Pons (tissue), 1 donor: ENCODE results near the gene LAX1.
"Not testable (repeated sequence)": the region's sequence is repeated elsewhere in the genome, so short reads cannot be mapped to it uniquely, and the experiment has no call there.

Experiments used
- DNase-seq: peaks from one replicate; pipeline ENCODE4 v3.0.0-alpha.2; 2016; ENCODE audit warnings: low spot score

LAX1 gene

GRCh38 chr1:203768256-203768655 is 3.3 kb downstream of the LAX1 start:
- no peak for DNase-seq

GRCh38 chr1:203769505-203770343 is 4.7 kb downstream of the LAX1 start:
- DNase-seq: peak; percentile 18

GRCh38 chr1:203771901-203772301 is 6.9 kb downstream of the LAX1 start:
- DNase-seq: no peak

- DNase-seq: no peak
Observed at GRCh38 chr1:203772836-203773235, 7.9 kb downstream of the LAX1 start.

- DNase-seq: peak; percentile 78
Observed at GRCh38 chr1:203776636-203777035, 11.7 kb downstream of the LAX1 start.

- no peak for DNase-seq
Observed at GRCh38 chr1:203777596-203777995, 12.6 kb downstream of the LAX1 start.

- no peak for DNase-seq
Observed at GRCh38 chr1:203778146-203778545, 13.2 kb downstream of the LAX1 start.

- no peak for DNase-seq
Observed at GRCh38 chr1:203778789-203779188, 13.8 kb downstream of the LAX1 start.

- no peak for DNase-seq
Observed at GRCh38 chr1:203781962-203782361, 17.0 kb downstream of the LAX1 start.

GRCh38 chr1:203789966-203790365 is 25.0 kb downstream of the LAX1 start:
- no peak for DNase-seq

- no peak for DNase-seq
Observed at GRCh38 chr1:203791498-203791897, 26.5 kb downstream of the LAX1 start.

- DNase-seq: no peak
Observed at GRCh38 chr1:203792486-203792885, 27.5 kb downstream of the LAX1 start.

- DNase-seq: not testable (repeated sequence)
Observed at GRCh38 chr1:203793561-203793960, 28.6 kb downstream of the LAX1 start.

- DNase-seq: no peak
Observed at GRCh38 chr1:203794764-203795440, 29.9 kb downstream of the LAX1 start.

GRCh38 chr1:203795441-203796235 is 30.7 kb downstream of the LAX1 start, which contains the start of the genes ZBED6 and ZC3H11A:
TSS of gene ZBED6 (plus strand) at chr1:203795623. CDS start at chr1:203797523, 1,900 bp downstream.
TSS of gene ZC3H11A (plus strand) at chr1:203795623. CDS start at chr1:203817071, 21,448 bp downstream.
- peak; percentile 99 for DNase-seq

- DNase-seq: peak; percentile 54
Observed at GRCh38 chr1:203796236-203796605, 31.2 kb downstream of the LAX1 start.

GRCh38 chr1:203797216-203797615 is 32.2 kb downstream of the LAX1 start:
- DNase-seq: no peak

- DNase-seq: peak; percentile 23
Observed at GRCh38 chr1:203797948-203798655, 33.1 kb downstream of the LAX1 start.

GRCh38 chr1:203799157-203799556 is 34.2 kb downstream of the LAX1 start:
- no peak for DNase-seq

- DNase-seq: no peak
Observed at GRCh38 chr1:203799971-203800370, 35.0 kb downstream of the LAX1 start.

GRCh38 chr1:203805689-203806088 is 40.7 kb downstream of the LAX1 start:
- no peak for DNase-seq

- DNase-seq: no peak
Observed at GRCh38 chr1:203807196-203807595, 42.2 kb downstream of the LAX1 start.
